Measurements from ENCODE around the gene SIL1.
"Not testable (repeated sequence)": the region's sequence is repeated elsewhere in the genome, so short reads cannot be mapped to it uniquely, and the experiment has no call there.

Gene SIL1

DNA sequence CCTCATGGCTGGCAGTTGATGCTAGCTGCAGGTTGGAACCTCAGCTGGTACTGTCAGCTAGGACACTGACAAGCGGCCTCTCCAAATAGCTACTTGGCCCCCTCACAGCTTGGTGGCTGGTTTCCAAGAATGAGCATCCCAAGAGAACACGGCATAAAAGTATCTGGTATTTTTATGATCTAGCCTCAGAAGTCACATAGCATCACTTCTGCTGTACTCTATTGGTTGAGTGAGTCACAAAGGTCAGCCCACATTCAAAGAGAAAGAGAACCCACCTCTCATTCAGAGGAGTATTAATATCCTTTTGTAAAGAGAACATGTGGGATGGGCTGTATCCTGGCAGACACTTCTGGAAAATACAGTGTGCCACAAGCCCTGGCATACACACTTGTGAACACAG is 6.0 kb upstream of the SIL1 start:
- DNase-seq (ENCODE audit: low read depth in 2 of 2), result no peak

DNA sequence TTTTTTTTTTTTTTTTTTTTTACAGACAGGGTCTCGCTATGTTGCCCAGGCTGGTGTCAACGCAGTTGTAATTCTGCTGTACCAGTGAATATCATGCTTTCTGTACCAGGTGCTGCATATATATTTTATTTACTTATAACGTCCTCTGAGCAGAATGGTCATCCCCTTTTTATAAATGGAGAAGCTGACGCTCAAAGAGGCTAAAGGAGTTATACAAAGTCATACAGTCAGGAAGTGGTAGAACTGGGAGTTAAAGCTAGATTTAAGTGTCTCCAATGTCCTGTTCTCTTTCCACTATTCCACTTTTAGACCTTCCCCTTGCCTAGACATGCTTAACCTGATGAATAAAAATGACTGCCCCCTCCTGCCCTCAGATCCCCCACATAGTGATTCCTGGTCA is 1.2 kb upstream of the SIL1 start:
- no peak for DNase-seq (ENCODE audit: low read depth in 2 of 2)

DNA sequence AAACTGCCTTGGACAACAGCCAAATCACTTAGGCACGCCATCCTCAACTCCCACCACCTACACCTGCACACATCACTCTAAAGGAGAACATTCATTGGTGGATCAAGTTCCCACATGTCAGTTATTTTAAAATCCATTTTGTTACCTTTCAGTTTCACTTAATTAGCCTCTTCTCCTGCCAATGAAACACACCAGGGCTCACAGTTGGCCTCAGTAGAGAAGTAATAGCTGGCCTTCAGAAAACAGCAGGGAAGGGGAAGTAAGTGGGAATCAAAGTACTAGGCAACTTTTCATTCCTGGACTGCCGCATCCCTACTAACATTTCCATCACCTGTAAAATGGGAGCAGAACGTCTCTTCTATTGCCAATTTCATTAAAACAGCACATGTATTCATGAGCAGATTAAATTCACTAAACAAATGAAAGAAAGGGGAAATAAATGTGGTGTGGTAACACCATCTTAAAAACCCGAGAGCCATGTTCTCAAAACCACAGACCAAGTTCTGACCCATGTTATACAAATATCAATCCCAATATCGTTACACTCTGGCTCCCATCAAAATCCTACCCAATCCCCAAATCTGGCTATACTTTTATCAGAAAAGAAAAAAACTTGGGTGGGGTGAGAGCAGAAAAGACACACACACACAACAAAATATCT is 1.7 kb downstream of the SIL1 start:
- DNase-seq (ENCODE audit: low read depth in 2 of 2), result no peak

DNA sequence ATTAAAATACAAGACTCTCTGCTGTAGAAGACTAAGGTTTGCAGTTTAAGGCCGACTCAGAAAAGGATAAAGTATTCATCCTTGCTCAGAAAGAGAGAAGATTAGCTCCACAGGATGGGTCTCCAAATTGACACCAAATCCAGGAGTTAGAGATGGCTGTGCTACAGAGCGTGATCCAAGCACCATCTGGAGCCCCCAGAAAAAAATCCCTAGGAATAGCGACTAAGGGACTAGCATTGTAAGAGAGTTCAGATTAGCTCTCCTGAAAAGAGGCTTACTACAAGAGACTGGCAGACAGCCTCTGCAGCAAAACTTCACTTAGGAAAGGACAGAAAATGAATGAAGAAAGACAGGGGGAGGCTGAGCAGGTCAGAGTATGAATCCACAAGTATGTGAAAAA is 3.7 kb downstream of the SIL1 start:
- DNase-seq (ENCODE audit: low read depth in 2 of 2), result no peak

DNA sequence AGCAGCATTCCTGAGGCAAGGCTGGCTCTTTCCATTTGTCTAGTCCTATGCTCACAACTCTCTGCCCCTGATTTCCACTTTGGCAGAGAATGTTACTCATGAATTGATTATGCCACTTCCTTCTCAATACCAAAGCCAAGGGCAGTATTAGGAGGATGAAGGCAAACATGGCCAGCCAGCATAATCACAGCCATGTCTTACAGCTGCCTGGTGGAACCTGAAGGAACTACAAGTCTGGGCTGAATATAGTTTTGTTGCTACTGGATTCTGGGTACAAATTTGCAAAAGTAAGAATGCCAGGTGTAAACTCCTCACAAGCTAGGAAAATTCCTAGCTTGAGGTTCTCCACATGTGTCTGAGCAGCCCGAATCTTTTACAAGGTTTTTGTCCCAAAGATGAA is 4.2 kb downstream of the SIL1 start:
- no peak for DNase-seq (ENCODE audit: low read depth in 2 of 2)

DNA sequence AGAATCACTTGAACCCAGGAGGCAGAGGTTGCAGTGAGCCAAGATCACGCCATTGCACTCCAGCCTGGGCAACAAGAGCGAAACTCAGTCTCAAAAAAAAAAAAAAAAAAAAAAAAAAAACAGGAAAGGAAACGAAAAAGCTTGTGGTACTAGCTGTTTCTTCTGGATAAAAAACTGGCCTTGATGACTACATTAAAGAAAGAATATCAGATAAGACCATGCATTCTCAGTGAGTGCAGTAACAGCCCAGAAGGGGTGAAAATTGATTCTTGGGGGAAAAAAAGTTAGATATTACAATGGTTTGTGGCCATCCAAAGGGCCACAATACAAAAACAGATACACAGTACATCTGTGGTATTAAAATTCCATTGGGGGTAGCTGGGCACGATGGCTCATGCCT is 5.3 kb downstream of the SIL1 start:
- not testable (repeated sequence) for DNase-seq (ENCODE audit: low read depth in 2 of 2)

DNA sequence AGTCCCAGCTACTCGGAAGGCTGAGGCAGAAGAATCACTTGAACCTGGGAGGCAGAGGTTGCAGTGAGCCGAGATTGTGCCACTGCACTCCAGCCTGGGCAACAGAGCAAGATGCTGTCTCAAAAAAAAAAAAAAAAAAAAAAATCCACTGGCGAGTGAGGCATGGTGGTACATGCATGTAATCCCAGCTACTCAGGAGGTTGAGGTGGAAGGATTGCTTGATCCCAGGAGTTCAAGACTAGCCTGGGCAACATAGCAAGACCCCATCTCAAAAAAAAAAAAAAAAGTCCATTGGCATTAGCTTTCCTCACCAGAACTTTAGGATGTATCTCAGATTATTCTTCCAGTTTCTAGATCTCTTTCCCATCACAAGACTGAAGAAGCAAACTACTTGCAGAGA is 6.2 kb downstream of the SIL1 start:
- DNase-seq (ENCODE audit: low read depth in 2 of 2), result not testable (repeated sequence)

DNA sequence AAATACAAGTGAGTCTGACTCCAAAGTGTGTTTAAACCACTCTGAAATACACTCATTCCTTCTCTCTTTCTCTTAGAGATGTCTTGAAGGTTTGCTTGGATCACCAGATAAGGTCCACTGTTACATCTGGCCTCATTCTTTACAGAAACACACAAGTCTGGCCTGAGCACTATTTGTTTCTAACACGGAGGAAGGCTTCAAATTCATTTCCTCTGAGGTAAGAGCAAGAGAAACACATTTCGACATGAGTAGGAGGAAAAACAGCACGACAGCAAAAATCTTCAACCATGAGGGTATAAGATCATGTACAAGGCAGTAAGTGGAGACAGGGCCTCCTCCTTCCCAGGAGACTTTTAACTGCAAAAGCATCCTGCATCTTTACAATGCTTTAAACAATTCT is 8.0 kb downstream of the SIL1 start:
- DNase-seq (ENCODE audit: low read depth in 2 of 2), result no peak

DNA sequence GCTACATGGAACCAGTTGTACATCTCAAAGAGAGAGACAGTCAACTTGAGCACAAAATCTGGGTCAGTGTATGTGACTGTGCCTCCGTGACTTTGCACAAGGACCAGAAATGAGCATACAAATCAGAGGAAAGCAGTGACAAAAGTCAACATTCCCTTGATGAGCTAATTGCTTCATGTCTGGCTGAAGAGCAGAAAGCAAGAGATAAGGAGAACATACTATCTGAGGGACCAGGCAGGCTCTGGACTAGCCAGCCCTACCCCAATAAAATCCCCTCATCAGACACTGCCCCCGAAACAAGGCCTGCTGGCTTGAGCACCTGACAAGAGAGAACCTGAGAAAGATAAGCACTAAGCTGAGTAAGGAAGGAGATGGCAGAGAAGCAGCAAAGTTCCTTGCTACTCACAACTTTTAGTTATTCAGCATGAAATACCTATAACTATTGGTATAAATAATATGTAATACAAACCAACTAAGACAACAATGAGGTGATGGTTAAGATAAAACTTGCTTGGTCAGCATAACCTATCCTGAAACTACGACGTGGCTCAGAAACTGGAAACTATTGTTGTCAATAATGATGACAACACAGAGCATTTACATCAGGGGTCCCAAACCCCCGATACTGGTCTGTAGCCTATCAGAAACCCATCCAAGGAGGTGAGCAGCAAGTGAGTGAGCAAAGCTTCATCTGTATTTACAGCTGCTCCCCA is 9.5 kb downstream of the SIL1 start:
- DNase-seq (ENCODE audit: low read depth in 2 of 2), result no peak

DNA sequence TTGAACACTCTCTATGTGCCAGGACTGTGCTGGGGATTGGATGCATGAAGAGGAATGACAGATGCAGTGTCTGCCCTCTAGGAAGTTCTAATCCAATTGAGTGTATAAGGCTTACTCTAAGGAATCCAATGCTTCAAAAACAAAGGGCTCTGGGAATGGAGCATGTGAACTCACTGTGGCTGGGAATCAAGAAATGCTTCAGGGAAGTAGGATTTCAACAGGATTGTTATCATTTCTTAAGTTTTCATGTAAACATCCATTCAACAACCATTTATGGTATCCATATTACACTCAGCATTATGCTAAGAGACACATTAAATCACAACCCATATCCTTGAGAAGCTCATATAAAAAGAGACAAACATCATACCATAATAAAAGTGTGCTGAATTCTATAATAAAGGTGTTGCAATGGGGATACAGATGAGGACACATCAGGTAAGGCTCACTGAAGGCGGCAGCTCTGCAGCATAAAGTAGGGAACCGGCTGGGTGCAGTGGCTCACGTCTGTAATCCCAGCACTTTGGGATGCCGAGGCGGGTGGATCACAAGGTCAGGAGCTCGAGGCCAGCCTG is 11.3 kb downstream of the SIL1 start:
- no peak for DNase-seq (ENCODE audit: low read depth in 2 of 2)

DNA sequence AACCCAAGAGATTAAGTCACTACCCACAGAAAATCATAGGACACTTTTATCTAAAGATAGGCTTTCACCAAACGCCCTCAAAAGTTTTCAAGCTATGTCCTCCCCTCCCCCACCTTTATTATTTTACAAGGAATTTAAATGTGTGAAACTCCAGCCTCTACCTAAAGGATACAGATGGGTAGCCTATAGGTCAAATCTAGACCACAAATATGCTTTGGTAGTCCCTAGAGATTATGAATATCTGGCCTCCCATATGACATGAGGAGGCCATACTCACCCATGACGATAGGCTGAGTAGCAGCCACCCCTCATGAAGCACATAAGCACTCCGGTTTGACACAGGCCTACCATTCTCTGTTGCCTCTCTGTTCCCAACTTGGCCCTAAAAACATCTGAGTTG is 11.9 kb downstream of the SIL1 start:
- DNase-seq (ENCODE audit: low read depth in 2 of 2), result no peak

DNA sequence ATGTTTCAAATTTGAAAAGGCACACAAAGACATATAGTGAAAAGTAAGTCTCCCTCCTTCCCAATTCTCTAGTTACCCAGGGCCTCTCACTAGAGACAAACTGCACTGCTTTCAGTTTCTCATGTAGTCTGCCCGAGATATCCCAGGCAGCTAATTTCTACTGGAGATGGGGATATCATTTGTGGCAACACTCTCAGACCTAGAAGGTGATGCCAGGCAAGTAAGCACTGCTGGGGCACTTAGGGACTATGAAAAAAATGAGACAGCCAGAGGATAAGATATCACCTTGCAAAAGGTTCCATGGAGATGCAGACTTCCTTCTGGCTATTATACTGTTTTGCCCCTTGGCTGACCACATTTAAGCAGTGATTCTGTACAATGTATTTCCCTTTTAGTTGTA is 12.6 kb downstream of the SIL1 start:
- DNase-seq (ENCODE audit: low read depth in 2 of 2), result no peak

DNA sequence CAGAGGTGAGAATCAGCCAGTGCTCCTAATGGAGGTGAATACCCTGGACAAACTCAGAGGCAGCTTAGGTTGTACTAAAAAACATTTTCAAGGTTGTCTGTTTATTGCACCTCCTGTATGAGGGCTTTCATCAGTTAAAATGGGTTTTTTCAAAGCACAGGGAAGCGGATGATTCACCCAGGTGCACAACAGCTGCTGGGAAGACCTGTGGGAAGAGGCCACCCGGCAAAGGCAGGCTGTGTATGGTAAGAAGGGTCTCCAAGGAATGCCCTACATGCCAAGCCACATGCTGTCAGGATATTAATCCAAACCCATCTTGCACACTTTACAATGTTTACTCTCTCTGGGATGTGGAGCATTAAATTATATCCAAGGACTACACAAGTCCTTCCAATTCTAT is 14.7 kb downstream of the SIL1 start:
- no peak for DNase-seq (ENCODE audit: low read depth in 2 of 2)

DNA sequence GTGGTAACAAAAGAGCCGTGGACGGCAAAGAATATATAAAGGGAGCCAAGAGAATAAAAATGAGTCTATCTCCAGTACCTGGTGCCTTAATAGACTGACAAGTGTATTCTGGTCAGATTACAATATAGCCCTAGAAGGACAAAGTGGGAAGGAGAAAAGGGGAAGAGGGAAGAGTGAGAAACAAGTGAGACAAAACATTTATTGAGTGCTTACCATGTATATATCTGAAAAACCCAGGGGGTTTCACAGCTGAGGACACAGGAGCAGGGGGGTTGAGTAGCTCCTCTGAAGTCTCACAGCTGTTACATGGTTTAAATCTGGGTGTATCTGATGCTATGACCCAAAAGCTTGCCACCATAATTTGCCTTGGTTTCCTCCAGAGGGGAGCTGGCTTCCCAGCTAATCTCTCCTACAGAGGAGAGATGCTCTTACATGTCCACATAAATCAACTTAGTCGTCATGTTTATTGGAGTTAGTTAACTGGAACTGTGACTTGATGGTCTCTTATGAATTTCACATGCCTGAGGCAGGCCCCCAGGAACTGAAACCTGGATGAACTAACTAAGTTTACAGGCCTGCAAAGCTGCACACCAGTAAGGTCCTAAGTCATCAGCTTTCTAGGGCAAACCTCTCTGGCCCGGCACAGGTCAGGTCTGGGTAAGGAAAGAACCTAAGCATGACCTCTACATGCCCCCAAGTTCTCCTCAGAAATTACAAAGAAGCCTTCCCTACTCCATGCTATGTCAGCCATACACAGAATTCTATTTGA is 15.5 kb downstream of the SIL1 start:
- no peak for DNase-seq (ENCODE audit: low read depth in 2 of 2)

DNA sequence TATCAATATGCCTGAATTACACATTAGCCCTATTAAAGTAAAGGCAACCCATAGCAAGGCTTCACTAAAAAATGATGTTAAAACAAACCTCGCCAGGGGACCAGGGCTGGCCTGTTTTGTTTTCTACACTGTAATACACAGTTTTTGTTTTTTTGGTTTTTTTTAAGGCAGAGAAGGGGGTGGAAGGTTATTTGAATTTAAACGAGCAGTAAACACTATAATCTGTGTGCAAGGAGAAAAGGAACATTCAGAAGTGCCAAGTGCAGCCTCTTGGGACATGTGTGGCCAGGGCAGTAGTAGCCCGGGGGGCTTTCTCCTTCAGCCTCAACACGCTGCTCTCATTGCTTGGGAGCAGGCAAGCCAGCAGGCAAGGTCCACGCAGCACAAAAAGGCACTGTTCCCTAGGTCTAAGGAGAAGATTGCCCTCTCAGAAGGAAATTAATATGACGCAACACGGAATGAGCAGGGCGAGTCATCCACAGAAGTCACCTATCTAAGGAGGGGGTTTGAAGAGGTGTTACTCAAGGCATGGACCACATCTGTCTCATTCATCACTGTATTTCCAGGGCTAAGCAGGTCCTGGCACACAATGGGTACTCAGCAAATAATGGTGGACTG is 16.2 kb downstream of the SIL1 start:
- DNase-seq (ENCODE audit: low read depth in 2 of 2), result no peak

DNA sequence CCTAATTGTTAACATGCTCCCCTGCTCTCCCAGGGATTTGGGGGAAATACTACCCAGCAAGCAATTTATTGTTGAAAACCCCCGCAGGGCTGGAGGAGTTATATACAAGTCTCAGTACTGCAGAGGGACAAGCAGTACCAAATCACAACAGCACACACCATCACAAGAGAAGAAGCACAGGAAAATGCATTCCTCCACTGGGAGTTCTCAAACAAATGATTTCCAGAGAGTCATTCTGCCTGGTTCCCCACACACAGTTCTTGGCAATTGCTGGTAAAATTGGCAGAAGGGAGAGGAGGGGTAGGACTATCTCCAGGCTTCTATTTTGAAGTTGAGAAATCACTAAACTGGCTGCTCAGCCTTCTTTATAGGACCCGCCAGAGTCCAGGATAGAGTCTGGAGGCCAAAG is 16.8 kb downstream of the SIL1 start:
- DNase-seq (ENCODE audit: low read depth in 2 of 2), result no peak

DNA sequence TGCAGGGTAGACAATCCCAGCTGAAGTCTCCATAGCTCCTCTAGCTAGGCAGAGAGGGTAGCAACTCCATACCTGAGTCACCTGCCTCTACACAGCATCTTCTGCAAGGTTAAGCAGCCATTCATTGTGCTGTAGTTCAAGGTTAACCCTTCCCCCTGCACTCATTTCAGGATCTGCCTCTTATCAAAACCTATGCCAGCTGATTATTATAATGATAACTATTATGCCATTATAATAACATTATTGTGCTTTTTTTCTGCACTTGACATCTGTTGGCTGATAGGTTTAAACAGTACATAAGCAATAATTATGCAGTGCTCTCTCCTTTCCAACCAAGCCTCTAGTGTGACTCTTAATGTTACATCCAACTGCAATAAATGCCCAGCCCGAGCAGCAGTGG is 17.3 kb downstream of the SIL1 start:
- no peak for DNase-seq (ENCODE audit: low read depth in 2 of 2)

DNA sequence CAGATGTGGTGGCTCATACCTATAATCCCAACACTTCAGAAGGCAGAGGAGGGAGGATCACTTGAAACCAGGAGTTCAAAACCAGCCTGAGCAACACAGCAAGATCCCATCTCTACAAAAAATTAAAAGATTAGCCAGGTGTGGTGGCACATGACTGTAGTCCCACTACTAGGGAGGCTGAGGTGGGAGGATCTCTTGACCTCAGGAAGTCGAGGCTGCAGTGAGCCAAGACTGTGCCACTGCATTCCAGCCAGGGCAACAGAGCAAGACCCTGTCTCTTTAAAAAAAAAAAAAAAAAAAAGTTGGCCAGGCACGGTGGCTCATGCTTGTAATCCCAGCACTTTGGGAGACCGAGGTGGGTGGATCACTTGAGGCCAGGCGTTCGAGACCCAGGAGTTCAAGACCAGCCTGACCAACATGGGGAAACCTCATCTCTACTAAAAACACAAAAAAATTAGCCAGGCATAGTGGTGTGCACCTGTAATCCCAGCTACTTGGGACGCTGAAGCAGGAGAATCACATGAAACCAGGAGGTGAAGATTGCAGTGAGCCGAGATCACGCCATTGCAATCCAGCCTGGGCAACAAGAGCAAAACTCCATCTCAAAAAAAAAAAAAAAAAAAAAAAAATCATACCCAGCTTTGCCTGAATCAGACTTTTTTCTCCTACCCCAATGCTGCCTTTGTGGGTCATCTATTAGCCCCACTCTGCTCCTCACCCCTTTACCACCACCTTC is 18.2 kb downstream of the SIL1 start:
- DNase-seq (ENCODE audit: low read depth in 2 of 2), result not testable (repeated sequence)

DNA sequence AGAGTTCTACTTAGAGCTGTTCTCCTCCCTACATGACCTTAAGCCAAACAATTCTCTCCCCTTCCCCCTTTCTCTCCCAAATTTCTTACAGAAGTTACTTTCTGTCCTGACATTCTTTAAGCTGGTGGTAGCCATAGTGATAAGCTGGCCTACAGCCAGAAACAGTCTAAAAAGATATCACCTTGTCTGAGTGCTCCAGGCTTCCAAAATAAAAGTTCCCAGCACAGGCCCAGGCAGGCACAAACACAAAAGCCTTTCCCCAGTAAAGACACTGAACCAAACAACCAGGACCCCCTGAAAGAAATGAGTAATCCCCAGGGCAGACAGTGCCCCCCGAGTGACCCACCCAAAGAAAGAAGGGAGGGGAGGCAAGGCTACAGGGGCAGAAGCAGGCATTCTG is 19.2 kb downstream of the SIL1 start:
- DNase-seq (ENCODE audit: low read depth in 2 of 2), result no peak

DNA sequence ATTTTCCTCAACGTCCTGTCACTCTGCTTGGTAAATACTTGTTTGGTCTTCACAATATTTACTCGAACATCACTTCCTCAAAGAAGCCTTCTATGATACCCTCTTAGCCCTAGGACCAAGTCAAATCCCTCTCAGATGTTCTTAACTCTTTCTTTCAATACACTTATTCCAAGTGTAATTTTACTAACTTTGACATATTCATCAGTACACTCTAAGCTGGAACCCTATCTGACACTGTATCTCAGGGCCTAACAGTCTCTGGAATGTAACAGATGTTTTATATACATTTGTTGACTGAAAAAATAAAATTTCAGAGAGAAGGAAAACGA is 19.6 kb downstream of the SIL1 start:
- DNase-seq (ENCODE audit: low read depth in 2 of 2), result no peak

DNA sequence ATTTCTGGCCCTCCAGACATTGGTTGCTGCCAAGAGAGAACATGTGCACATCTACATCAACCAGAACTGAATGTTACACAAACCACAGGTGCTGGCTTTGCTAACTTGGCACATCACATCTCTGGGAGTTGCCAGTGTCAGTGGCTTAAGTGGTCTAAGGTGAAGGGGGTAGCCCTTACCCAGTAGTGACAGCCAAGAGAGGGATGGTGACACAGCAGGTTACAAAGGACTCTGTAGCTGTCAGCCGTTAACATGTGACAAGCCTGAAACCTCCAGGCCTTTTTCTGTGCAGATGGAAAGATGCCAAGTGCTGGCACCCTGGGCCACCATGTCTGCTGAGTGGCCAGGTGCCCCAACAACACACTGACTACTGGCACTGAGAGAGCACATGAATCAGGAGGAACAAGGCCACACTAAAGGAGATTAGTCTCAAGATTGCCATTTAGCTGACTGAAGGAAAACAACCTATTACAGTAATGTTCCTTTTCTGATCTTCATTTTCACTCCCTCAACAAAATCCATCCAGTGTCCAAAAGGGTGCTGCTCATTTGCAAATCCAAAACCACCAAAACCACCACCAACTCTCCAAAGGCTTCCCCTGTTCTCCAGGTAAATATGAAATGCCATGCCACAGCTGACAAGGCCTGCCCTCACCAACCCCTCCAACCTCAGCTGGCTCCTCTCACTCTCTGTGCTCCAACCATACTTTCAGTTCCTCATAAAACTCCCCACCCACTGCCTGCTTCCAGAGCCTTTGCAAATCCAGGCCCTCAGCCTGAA is 20.2 kb downstream of the SIL1 start:
- DNase-seq (ENCODE audit: low read depth in 2 of 2), result no peak
